ENCODE results near the gene RNF208.

- no peak for TF ChIP-seq CTCF (IDR thresholded peaks at IDR 0.05; ENCODE audit: insufficient read depth, low read length, poor library complexity, severe bottlenecking)
- no peak for TF ChIP-seq EZH2phosphoT487 (conservative IDR thresholded peaks at IDR 0.05; ENCODE audit: low read length)
These were observed 10.5 kb downstream of the RNF208 start for GRCh38 chr9:137211532-137211931.
